HUES48 (cell line): ENCODE data around the gene TMEM170A.

Experiments
- H3K27ac ChIP-seq: one replicate; pipeline ENCODE4 v1.7.0; 2013; ENCODE audit warnings: low read depth, low read length, inconsistent platforms
- H3K27me3 ChIP-seq: 2 replicates; pipeline ENCODE4 v1.6.1; 2013; ENCODE audit warnings: mild to moderate bottlenecking, low read length; ENCODE audit not compliant: control insufficient read depth, insufficient read depth
- H3K36me3 ChIP-seq: 2 replicates; pipeline ENCODE4 v1.6.1; 2013; ENCODE audit warnings: low read length; ENCODE audit not compliant: control insufficient read depth, insufficient read depth
- H3K4me1 ChIP-seq: 2 replicates; pipeline ENCODE4 v1.6.1; 2013; ENCODE audit warnings: mild to moderate bottlenecking, low read length; ENCODE audit not compliant: control insufficient read depth, insufficient read depth
- H3K4me3 ChIP-seq: 2 replicates; pipeline ENCODE4 v1.5.1; 2013; ENCODE audit warnings: mild to moderate bottlenecking, low read depth, low read length
- H3K9ac ChIP-seq: 2 replicates; pipeline ENCODE4 v1.6.1; 2013; ENCODE audit warnings: mild to moderate bottlenecking, low read depth, low read length, moderate library complexity
- H3K9me3 ChIP-seq: 2 replicates; pipeline ENCODE4 v1.6.1; 2013; ENCODE audit warnings: low read length; ENCODE audit not compliant: control insufficient read depth, insufficient read depth

The TMEM170A gene

GRCh38 chr16:75494661-75495075 lies 30.2 kb upstream of the TMEM170A start:
- Histone ChIP-seq H3K27ac (peak overlapping the region; percentile 60), H3K9ac (peak overlapping the region; percentile 81)

GRCh38 chr16:75494184-75494583 lies 29.7 kb upstream of the TMEM170A start:
- Histone ChIP-seq H3K36me3 (0 out of 2 replicates have a peak, but pooled peaks cover 3% of the 10 kb centered on the region), H3K9me3 (no peaks in the 10 kb centered on the region), H3K27me3 (no peaks in the 10 kb centered on the region), H3K9ac (no peak overlapping the region), H3K4me3 (peak overlapping the region; percentile 92), H3K27ac (peak overlapping the region; percentile 11), H3K4me1 (0 out of 2 replicates have a peak, but pooled peaks cover 3% of the 10 kb centered on the region)

More at GRCh38 chr16:75494661-75495075, 30.2 kb upstream of the TMEM170A start:
- Histone ChIP-seq H3K9me3 (no peaks in the 10 kb centered on the region), H3K36me3 (0 out of 2 replicates have a peak, but pooled peaks cover 3% of the 10 kb centered on the region), H3K4me1 (0 out of 2 replicates have a peak, but pooled peaks cover 3% of the 10 kb centered on the region), H3K4me3 (peak overlapping the region; percentile 92), H3K27me3 (no peaks in the 10 kb centered on the region)

- H3K27me3 ChIP-seq = no peaks in the 10 kb centered on the region
- H3K4me3 ChIP-seq = no peak overlapping the region
- H3K9me3 ChIP-seq = no peaks in the 10 kb centered on the region
- H3K4me1 ChIP-seq = 0 out of 2 replicates have a peak, but pooled peaks cover 3% of the 10 kb centered on the region
- H3K9ac ChIP-seq = no peak overlapping the region
- H3K27ac ChIP-seq = peak overlapping the region; percentile 4
- peaks cover 11% of the 10 kb centered on the region; the same call in 1 of the 2 replicates for H3K36me3 ChIP-seq
Measured at GRCh38 chr16:75491876-75492275, 27.4 kb upstream of the TMEM170A start.

DNA sequence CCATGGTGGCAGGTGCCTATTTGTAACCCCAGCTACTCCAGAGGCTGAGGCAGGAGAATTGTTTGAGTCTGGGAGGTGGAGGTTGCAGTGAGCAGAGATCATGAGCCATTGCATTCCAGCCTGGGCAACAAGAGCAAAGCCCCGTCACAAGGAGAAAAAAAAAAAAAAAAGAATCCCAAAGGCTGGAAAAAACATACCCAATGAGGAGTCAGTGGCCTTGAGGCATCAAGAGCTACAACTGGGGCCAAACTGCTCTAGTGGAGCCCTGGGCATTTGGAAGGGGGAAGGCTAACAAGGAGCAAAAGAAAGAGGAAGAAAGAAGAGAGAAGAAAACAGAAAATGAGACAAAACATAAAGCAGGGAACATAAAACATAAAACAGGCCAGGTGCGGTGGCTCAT lies 23.8 kb upstream of the TMEM170A start:
- no peak overlapping the region for H3K4me3 ChIP-seq
- H3K27me3 ChIP-seq = no peaks in the 10 kb centered on the region
- no peak overlapping the region for H3K9ac ChIP-seq
- H3K36me3 ChIP-seq = peaks cover 19% of the 10 kb centered on the region; the same call in 1 of the 2 replicates
- no peak overlapping the region for H3K27ac ChIP-seq
- H3K9me3 ChIP-seq = no peaks in the 10 kb centered on the region
- 0 out of 2 replicates have a peak, but pooled peaks cover 3% of the 10 kb centered on the region for H3K4me1 ChIP-seq

- H3K9me3 ChIP-seq = no peaks in the 10 kb centered on the region
- H3K4me3 ChIP-seq = no peak overlapping the region
- H3K36me3 ChIP-seq = peaks cover 16% of the 10 kb centered on the region; the same call in 1 of the 2 replicates
- H3K27ac ChIP-seq = no peak overlapping the region
- H3K9ac ChIP-seq = no peak overlapping the region
- 0 out of 2 replicates have a peak, but pooled peaks cover 2% of the 10 kb centered on the region for H3K4me1 ChIP-seq
- H3K27me3 ChIP-seq = no peaks in the 10 kb centered on the region
Measured at GRCh38 chr16:75486676-75487313, 22.3 kb upstream of the TMEM170A start.

- H3K27ac ChIP-seq = no peak overlapping the region
- H3K4me3 ChIP-seq = no peak overlapping the region
- H3K9me3 ChIP-seq = no peaks in the 10 kb centered on the region
- H3K27me3 ChIP-seq = no peaks in the 10 kb centered on the region
- H3K9ac ChIP-seq = no peak overlapping the region
- H3K36me3 ChIP-seq = peaks cover 16% of the 10 kb centered on the region; the same call in 1 of the 2 replicates
- H3K4me1 ChIP-seq = no peaks in the 10 kb centered on the region
Measured at GRCh38 chr16:75486014-75486675, 21.7 kb upstream of the TMEM170A start.

DNA sequence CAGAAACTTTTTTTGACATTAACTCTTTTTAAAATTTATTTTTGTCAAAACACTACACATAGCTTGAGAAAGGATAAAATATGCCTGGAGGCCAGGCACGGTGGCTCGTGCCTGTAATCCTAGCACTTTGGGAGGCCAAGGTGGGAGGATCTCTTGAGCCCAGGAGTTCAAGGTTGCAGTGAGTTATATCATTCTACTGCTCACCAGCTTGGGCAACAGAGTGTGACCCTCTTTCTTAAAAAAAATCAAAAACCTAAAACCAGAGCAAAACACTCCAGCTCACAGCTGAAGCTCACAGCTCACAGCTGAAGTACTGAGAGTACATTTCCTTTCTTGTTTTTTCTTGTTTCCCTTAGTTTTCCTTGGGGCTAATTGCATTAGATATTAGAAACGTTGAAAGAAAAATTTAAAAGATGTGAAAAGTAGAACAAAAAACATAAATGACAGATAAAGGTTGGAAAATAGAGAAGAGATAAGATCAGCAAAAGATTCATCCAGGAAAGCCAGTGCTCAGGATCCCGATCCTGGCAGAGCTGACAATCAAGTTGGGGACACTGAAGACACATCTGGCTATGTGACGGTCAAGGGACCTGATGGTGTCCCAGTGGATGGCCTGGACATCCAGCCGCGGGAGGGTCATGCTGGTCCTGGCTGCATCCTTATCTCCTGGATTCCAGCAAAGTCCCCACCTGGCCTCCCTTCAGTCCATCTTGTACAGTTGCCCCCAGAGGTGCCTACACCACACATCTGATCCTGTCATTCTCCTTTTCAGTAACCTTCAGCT lies 20.9 kb upstream of the TMEM170A start:
- H3K36me3 ChIP-seq = peaks cover 16% of the 10 kb centered on the region; the same call in 1 of the 2 replicates
- no peaks in the 10 kb centered on the region for H3K27me3 ChIP-seq
- no peak overlapping the region for H3K4me3 ChIP-seq
- H3K9me3 ChIP-seq = no peaks in the 10 kb centered on the region
- no peak overlapping the region for H3K9ac ChIP-seq
- no peaks in the 10 kb centered on the region for H3K4me1 ChIP-seq
- no peak overlapping the region for H3K27ac ChIP-seq

DNA sequence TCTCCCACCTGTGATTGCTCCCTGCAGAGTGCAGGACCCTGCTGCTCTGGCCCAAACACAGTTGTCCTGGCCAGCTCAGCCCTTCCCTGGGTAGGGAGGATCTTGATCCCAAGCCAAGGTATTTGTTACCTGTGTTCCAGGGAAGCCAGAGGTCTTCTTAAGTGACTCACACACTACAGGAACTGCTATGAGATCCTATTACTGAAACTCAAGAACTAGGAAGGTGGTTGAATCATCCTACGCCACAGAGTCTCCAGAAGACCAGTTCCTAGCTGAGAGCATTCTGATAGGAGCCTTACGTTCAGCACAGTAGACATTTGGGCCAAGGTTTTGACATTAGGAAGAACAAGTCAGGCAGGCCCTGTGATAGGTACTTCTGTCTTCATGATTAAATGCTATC lies 18.7 kb upstream of the TMEM170A start:
- H3K4me3 ChIP-seq = no peak overlapping the region
- H3K27me3 ChIP-seq = no peaks in the 10 kb centered on the region
- no peaks in the 10 kb centered on the region for H3K4me1 ChIP-seq

GRCh38 chr16:75482434-75483205 lies 18.1 kb upstream of the TMEM170A start:
- Histone ChIP-seq H3K9me3 (no peaks in the 10 kb centered on the region), H3K9ac (no peak overlapping the region), H3K4me3 (no peak overlapping the region), H3K4me1 (no peaks in the 10 kb centered on the region), H3K27ac (no peak overlapping the region), H3K27me3 (no peaks in the 10 kb centered on the region), H3K36me3 (peaks cover 38% of the 10 kb centered on the region)

More for the DNA sequence above, 18.7 kb upstream of the TMEM170A start:
- peaks cover 33% of the 10 kb centered on the region for H3K36me3 ChIP-seq
- H3K27ac ChIP-seq = no peak overlapping the region
- H3K9ac ChIP-seq = no peak overlapping the region
- H3K9me3 ChIP-seq = no peaks in the 10 kb centered on the region

- H3K4me1 ChIP-seq = no peaks in the 10 kb centered on the region
- no peaks in the 10 kb centered on the region for H3K27me3 ChIP-seq
- no peak overlapping the region for H3K4me3 ChIP-seq
- H3K9ac ChIP-seq = no peak overlapping the region
- peaks cover 35% of the 10 kb centered on the region for H3K36me3 ChIP-seq
- no peaks in the 10 kb centered on the region for H3K9me3 ChIP-seq
- H3K27ac ChIP-seq = no peak overlapping the region
Measured at GRCh38 chr16:75481475-75481874, 17.0 kb upstream of the TMEM170A start.
